Smooth muscle cell (in vitro differentiated cells): ENCODE measurements around the gene TSTD2. TPM values are rescaled to one million over a fixed set of nuclear protein-coding genes. Genes with fewer than 3 reads are reported as not detected.

Source experiments
- DNase-seq: peaks from one replicate; lab custom pipeline; 2025; ENCODE audit not compliant: unreplicated experiment; lab: John Stamatoyannopoulos, UW
- H2AFZ ChIP-seq: fragments of 200-600 bp; sonication (generic); 2 replicates; pipeline ENCODE4 v1.6.0; 2016; ENCODE audit warnings: antibody characterized with exemption, low read depth, mild to moderate bottlenecking
- H3F3A ChIP-seq: fragments of 200-600 bp; sonication (generic); 2 replicates; pipeline ENCODE4 v1.6.0; 2017; ENCODE audit warnings: antibody characterized with exemption, low read depth
- H3K27ac ChIP-seq: fragments of 200-600 bp; sonication (generic); 2 replicates; pipeline ENCODE4 v1.5.1; 2016; ENCODE audit warnings: low read depth, mild to moderate bottlenecking
- H3K27me3 ChIP-seq: fragments of 200-600 bp; sonication (generic); 2 replicates; pipeline ENCODE4 v1.6.1; 2016; ENCODE audit warnings: low read depth, mild to moderate bottlenecking
- H3K36me3 ChIP-seq: fragments of 200-600 bp; sonication (generic); 2 replicates; pipeline ENCODE4 v1.5.1; 2016; ENCODE audit warnings: low read depth
- H3K4me1 ChIP-seq: fragments of 200-600 bp; sonication (generic); 2 replicates; pipeline ENCODE4 v1.5.1; 2016; ENCODE audit warnings: low read depth
- H3K4me2 ChIP-seq: fragments of 200-600 bp; sonication (generic); 2 replicates; pipeline ENCODE4 v1.6.0; 2016; ENCODE audit warnings: mild to moderate bottlenecking
- H3K4me3 ChIP-seq: fragments of 200-600 bp; sonication (generic); 2 replicates; pipeline ENCODE4 v1.5.1; 2016; ENCODE audit warnings: mild to moderate bottlenecking
- H3K79me2 ChIP-seq: fragments of 200-600 bp; sonication (generic); 2 replicates; pipeline ENCODE4 v1.6.0; 2016; ENCODE audit warnings: low read depth, mild to moderate bottlenecking
- H3K9ac ChIP-seq: fragments of 200-600 bp; sonication (generic); 2 replicates; pipeline ENCODE4 v1.6.0; 2016; ENCODE audit warnings: low read depth
- H3K9me3 ChIP-seq: fragments of 200-600 bp; sonication (generic); replicated peaks from 2 replicates; pipeline ENCODE4 v1.5.1; 2016; ENCODE audit warnings: low read depth
- H4K20me1 ChIP-seq: fragments of 200-600 bp; sonication (generic); 2 replicates; pipeline ENCODE4 v1.6.0; 2016; ENCODE audit warnings: low read depth
- WGBS: methylation state at CpG from one replicate; pipeline ENCODE4 v1.1.7; 2016; ENCODE audit warnings: low lambda C conversion rate; 5-methylcytosine and 5-hydroxymethylcytosine counted together
- polyA plus RNA-seq: library from polyadenylated mRNA; unstranded; fragments of >200 nt; fragmentation: Nextera tagmentation; extraction: Ambion mirVana; gene quantifications from 2 replicates; pipeline ENCODE4 v1.2.1, GENCODE V29; 2016
- total RNA-seq: library from RNA; depleted of rRNA; stranded (reverse); fragments of >200 nt; gene quantifications from 2 replicates; pipeline ENCODE4 v1.2.3, GENCODE V29; 2014
- TF ChIP-seq, protein P1 (sequence below): fragments of 200-600 bp; sonication (generic); IDR thresholded peaks from 2 replicates; pipeline ENCODE4 v1.5.1; 2017; ENCODE audit warnings: borderline replicate concordance, mild to moderate bottlenecking, antibody characterized with exemption; ENCODE audit not compliant: insufficient read depth, poor library complexity, severe bottlenecking

TSTD2 gene
- 22.6 and 23.5 TPM in 2 replicates for total RNA-seq
- 8.5 and 9.3 TPM in 2 replicates for polyA plus RNA-seq

DNA sequence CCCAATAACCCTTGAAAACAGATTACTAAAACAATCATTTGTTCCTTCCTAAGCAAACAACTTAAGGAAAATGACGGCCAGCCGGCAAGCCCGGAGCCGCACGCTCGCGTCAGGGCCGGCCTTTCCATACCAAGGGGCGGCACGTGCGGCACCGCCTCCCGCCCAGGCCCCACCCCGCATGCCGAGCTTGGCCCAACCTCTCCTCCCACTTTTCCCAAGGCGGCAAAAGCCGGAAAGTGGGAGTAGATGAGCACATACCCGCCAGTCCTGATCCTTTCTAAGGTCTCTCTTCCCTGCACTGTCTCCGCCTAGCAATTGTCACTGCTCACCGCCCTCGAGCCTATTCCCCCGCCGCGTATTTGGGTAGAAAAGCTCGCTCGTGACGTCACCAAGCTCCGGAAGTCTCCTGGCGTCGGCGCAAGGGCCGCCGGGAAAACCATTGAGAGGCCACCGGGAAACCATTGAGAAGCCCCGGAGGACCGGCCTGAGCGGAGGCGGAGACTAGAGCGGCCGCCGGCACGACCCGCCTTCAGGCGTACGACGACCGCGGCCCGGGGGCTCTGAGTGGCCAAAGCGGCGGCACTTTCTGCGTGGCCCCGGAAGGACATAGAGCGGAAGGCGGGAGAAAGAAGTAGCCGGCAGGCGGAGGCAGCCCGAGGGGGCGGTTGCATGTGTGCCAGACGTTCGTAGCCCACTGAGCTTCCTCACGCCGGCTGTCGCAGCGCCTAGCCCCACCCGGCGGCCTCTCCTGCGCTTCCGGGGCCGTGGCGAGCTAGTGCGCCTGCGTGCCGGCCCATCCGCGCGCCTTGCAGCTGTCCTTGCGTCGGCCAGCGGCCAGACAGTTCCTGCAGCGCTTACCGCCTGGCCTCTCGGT lies at the start of gene TSTD2, which contains the start of gene NCBP1:
TSTD2 (minus strand) TSS at position 384 of the 874 bp plus-strand sequence. CDS start 5,806 bp downstream, outside the sequence.
NCBP1 (plus strand) TSS at position 837 of the 874 bp plus-strand sequence. CDS start 61 bp downstream, outside the sequence.
- peaks cover 31% of the 10 kb centered on the region for H3K4me1 ChIP-seq
- peak; percentile 98 for DNase-seq
- no peaks in the 10 kb centered on the region for H3K36me3 ChIP-seq
- peaks cover 11% of the 10 kb centered on the region for H3F3A ChIP-seq
- H3K27me3 ChIP-seq: no peaks in the 10 kb centered on the region
- under 1% methylated on average over 81 of the region's 83 CpGs for WGBS
- peak within 1 kb of the TSS; percentile 98 for H3K27ac ChIP-seq
- TF ChIP-seq, protein P1, sequence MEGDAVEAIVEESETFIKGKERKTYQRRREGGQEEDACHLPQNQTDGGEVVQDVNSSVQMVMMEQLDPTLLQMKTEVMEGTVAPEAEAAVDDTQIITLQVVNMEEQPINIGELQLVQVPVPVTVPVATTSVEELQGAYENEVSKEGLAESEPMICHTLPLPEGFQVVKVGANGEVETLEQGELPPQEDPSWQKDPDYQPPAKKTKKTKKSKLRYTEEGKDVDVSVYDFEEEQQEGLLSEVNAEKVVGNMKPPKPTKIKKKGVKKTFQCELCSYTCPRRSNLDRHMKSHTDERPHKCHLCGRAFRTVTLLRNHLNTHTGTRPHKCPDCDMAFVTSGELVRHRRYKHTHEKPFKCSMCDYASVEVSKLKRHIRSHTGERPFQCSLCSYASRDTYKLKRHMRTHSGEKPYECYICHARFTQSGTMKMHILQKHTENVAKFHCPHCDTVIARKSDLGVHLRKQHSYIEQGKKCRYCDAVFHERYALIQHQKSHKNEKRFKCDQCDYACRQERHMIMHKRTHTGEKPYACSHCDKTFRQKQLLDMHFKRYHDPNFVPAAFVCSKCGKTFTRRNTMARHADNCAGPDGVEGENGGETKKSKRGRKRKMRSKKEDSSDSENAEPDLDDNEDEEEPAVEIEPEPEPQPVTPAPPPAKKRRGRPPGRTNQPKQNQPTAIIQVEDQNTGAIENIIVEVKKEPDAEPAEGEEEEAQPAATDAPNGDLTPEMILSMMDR: no peak
- no peaks in the 10 kb centered on the region for H3K9me3 ChIP-seq
- H2AFZ ChIP-seq: peak within 1 kb of the TSS; percentile 81
- H3K4me3 ChIP-seq: peak within 1 kb of the TSS; percentile 81
- peaks cover 79% of the 10 kb centered on the region for H3K79me2 ChIP-seq
- H4K20me1 ChIP-seq: peaks cover 37% of the 10 kb centered on the region
- peak within 1 kb of the TSS; percentile 95 for H3K9ac ChIP-seq
- peak within 1 kb of the TSS; percentile 88 for H3K4me2 ChIP-seq

DNA sequence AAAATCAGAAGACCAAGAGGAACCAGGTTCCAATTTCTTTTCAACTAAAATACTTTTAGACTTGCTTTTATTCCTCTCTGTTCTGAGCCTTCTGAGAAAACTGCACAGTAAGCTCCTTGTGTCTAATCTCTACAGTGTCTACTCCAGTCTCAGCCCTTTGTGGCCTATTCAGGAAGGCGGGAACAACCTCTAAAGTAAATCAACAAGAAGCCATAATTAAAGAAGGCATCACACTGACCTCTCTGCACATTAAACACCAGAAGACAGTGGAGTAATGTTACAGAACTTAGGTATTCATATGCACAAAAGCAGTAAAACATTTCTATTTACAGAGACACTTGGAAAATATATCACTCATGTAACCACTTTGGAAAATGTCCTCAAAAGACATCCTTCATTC lies 49.1 kb upstream of the TSTD2 start:
- DNase-seq: no peak
- Histone ChIP-seq H3K4me3 (no peak overlapping the region), H3K36me3 (peaks cover 20% of the 10 kb centered on the region), H3K79me2 (no peaks in the 10 kb centered on the region), H3K4me1 (no peaks in the 10 kb centered on the region), H3K9me3 (no peaks in the 10 kb centered on the region), H3K9ac (no peak overlapping the region), H3F3A (no peaks in the 10 kb centered on the region), H3K4me2 (no peak overlapping the region), H2AFZ (no peak overlapping the region), H4K20me1 (peaks cover 10% of the 10 kb centered on the region), H3K27me3 (no peaks in the 10 kb centered on the region), H3K27ac (no peak overlapping the region)
- 97% methylated on average over 1 of the region's 1 CpG for WGBS
- TF ChIP-seq, protein P1: no peak

DNA sequence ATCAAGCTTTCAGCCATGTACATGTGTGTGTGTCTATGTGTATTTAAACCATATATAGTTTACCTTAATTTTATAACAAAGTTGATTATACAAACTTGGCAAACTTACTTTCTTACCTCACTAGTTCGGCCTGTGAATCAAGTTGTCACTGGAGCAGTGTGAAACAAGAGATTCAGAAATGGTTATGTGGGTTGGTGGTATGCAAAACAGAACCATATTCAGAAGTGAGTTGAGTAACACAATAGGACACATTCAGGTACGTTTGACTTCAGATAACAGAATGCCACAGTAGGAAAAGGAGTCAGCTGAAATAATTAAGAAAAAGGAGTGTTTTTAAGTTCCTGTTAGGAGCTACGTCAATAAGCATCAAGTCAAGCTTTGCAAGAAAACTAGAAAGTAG lies 42.5 kb upstream of the TSTD2 start:
- no peaks in the 10 kb centered on the region for H3K9me3 ChIP-seq
- H3F3A ChIP-seq: peaks cover 5% of the 10 kb centered on the region
- no peaks in the 10 kb centered on the region for H3K4me1 ChIP-seq
- H3K4me3 ChIP-seq: no peak overlapping the region
- H3K27ac ChIP-seq: no peak overlapping the region
- no peak overlapping the region for H2AFZ ChIP-seq
- no peak overlapping the region for H3K9ac ChIP-seq
- no peaks in the 10 kb centered on the region for H3K27me3 ChIP-seq
- DNase-seq: no peak
- peaks cover 22% of the 10 kb centered on the region for H4K20me1 ChIP-seq
- H3K36me3 ChIP-seq: peaks cover 31% of the 10 kb centered on the region
- H3K79me2 ChIP-seq: no peaks in the 10 kb centered on the region
- WGBS: 96% methylated on average over 3 of the region's 3 CpGs
- no peak overlapping the region for H3K4me2 ChIP-seq
- TF ChIP-seq, protein P1: no peak
